Measurements from ENCODE around the gene PATZ1. TPM values are rescaled to one million over a fixed set of nuclear protein-coding genes. Genes with fewer than 3 reads are reported as not detected.
A peak's percentile ranks its signal among the peaks of the same experiment; 100 is the strongest.

Gene PATZ1
- total RNA-seq, 1 experiment from 2014 or later: 31.3 TPM

- ChIA-PET POLR2A (ENCODE audit: unreplicated experiment) (interaction anchor here (0.6 to 0.7 kb wide), 4 partner anchors 161 to 861 kb away, joined by 3 to 7 read pairs (median 4); no protein-coding TSS in a partner anchor), CTCF (no interaction called here)
- Histone ChIP-seq H3K4me2 (ENCODE audit: low read length) (peak overlapping the region; percentile 95), H3K9me3 (ENCODE audit: low read length) (no peaks in the 10 kb centered on the region), H3K36me3 (ENCODE audit: low read depth, low read length) (no peaks in the 10 kb centered on the region), H3K4me1 (ENCODE audit: insufficient read depth, low read length) (peaks cover 13% of the 10 kb centered on the region; the same call in 1 of the 2 replicates), H3K9ac (ENCODE audit: low read length) (peak overlapping the region; percentile 51), H3K79me2 (ENCODE audit: low read length) (no peaks in the 10 kb centered on the region), H3K4me3 (ENCODE audit: low read length) (peak overlapping the region; percentile 83), H4K20me1 (ENCODE audit: low read length) (no peaks in the 10 kb centered on the region), H3K9me2 (replicated peaks; ENCODE audit: low read length) (no peaks in the 10 kb centered on the region), H3K27me3 (ENCODE audit: low read length) (no peaks in the 10 kb centered on the region), H3F3A (ENCODE audit: low read length, unreplicated experiment) (no peaks in the 10 kb centered on the region), H2AFZ (ENCODE audit: low read length) (peak overlapping the region; percentile 96), H3K27ac (ENCODE audit: low read length) (no peak overlapping the region)
- TF ChIP-seq EZH2 (IDR thresholded peaks at IDR 0.05; ENCODE audit: low read length, unreplicated experiment) (no peak), CTCF (conservative IDR thresholded peaks at IDR 0.05; ENCODE audit: low read depth, low read length) (no peak), EZH2phosphoT487 (IDR thresholded peaks at IDR 0.05; ENCODE audit: borderline replicate concordance, low read length) (no peak)
- peak; percentile 95 for ATAC-seq
- peak; percentile 85 for DNase-seq
- intact Hi-C loops (cut with micrococcal nuclease): no loop called here
- BruUV-seq (replicated peaks): no TSS peak
Measured at GRCh38 chr22:31290494-31291471, 55.4 kb downstream of the PATZ1 start.

- no peak overlapping the region for H3K27ac ChIP-seq (ENCODE audit: low read length)
Measured at GRCh38 chr22:31289344-31289743, 56.8 kb downstream of the PATZ1 start.

More at GRCh38 chr22:31289344-31289743, 56.8 kb downstream of the PATZ1 start:
- intact Hi-C loops (cut with micrococcal nuclease): no loop called here
- ChIA-PET CTCF (no interaction called here), POLR2A (ENCODE audit: unreplicated experiment) (no interaction called here)
- H2AFZ ChIP-seq (ENCODE audit: low read length): no peak overlapping the region
- no peak overlapping the region for H3K4me2 ChIP-seq (ENCODE audit: low read length)
- no peaks in the 10 kb centered on the region for H3K79me2 ChIP-seq (ENCODE audit: low read length)
- DNase-seq (no peak), ATAC-seq (no peak)
- no peaks in the 10 kb centered on the region for H4K20me1 ChIP-seq (ENCODE audit: low read length)
- no peaks in the 10 kb centered on the region for H3K36me3 ChIP-seq (ENCODE audit: low read depth, low read length)
- no peaks in the 10 kb centered on the region for H3K9me3 ChIP-seq (ENCODE audit: low read length)
- no TSS peak for BruUV-seq (replicated peaks)
- no peaks in the 10 kb centered on the region for H3K9me2 ChIP-seq (replicated peaks; ENCODE audit: low read length)
- H3K4me1 ChIP-seq (ENCODE audit: insufficient read depth, low read length): peaks cover 12% of the 10 kb centered on the region; the same call in 1 of the 2 replicates
- H3K4me3 ChIP-seq (ENCODE audit: low read length): no peak overlapping the region
- H3K27me3 ChIP-seq (ENCODE audit: low read length): no peaks in the 10 kb centered on the region
- H3K9ac ChIP-seq (ENCODE audit: low read length): no peak overlapping the region
- H3F3A ChIP-seq (ENCODE audit: low read length, unreplicated experiment): no peaks in the 10 kb centered on the region
- TF ChIP-seq EZH2phosphoT487 (IDR thresholded peaks at IDR 0.05; ENCODE audit: borderline replicate concordance, low read length) (no peak), CTCF (conservative IDR thresholded peaks at IDR 0.05; ENCODE audit: low read depth, low read length) (no peak), EZH2 (IDR thresholded peaks at IDR 0.05; ENCODE audit: low read length, unreplicated experiment) (no peak)

All from PC-3 (cell line).